Body of pancreas (tissue), 4 donors: ENCODE results near the gene DPH6.

ENCODE experiments used
- POLR2A ChIP-seq, 3 donors: fragments of 450-650 bp; IDR thresholded peaks; one replicate each; pipeline ENCODE4 v1.6.1; 2016; ENCODE audit warnings: antibody characterized with exemption in 3 of 3, mild to moderate bottlenecking in 2 of 3
- TF ChIP-seq, protein P1 (sequence below), 7 experiments: fragments of 450-650 bp in 4 of 7; fragments of 200-600 bp in 3 of 7; sonication (generic) in 3 of 7; IDR thresholded peaks; one replicate each; pipeline ENCODE4 v1.5.1; 2016 to 2019; ENCODE audit warnings: antibody characterized with exemption in 7 of 7

DNA sequence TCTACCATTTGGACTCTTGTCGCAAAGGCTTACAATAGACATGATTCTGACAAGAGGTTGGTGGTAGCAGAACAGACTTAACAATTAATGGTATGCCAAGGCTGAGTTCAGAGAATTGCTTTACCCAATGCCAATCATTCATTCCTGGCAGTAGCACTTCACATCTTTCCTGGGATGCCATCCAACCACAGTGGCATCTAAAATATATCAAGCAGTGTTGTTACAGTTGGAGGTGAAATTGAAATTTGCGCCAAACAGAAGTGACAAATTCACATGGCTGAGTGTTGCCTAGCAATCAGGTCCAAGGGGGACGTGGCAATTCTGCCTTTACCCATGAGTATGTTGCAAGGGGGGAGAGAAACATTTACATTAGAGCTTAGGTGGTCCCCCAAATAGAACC, 21.0 kb upstream of the DPH6 start:
- TF ChIP-seq, protein P1, sequence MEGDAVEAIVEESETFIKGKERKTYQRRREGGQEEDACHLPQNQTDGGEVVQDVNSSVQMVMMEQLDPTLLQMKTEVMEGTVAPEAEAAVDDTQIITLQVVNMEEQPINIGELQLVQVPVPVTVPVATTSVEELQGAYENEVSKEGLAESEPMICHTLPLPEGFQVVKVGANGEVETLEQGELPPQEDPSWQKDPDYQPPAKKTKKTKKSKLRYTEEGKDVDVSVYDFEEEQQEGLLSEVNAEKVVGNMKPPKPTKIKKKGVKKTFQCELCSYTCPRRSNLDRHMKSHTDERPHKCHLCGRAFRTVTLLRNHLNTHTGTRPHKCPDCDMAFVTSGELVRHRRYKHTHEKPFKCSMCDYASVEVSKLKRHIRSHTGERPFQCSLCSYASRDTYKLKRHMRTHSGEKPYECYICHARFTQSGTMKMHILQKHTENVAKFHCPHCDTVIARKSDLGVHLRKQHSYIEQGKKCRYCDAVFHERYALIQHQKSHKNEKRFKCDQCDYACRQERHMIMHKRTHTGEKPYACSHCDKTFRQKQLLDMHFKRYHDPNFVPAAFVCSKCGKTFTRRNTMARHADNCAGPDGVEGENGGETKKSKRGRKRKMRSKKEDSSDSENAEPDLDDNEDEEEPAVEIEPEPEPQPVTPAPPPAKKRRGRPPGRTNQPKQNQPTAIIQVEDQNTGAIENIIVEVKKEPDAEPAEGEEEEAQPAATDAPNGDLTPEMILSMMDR (IDR thresholded peaks at IDR 0.05) = no peak
- no peak for TF ChIP-seq POLR2A (IDR thresholded peaks at IDR 0.05)
